ENCODE data around the gene FHOD3. TPM values are rescaled to one million over a fixed set of nuclear protein-coding genes. Genes with fewer than 3 reads are reported as not detected.

FHOD3 gene
- total RNA-seq, 1 experiment from 2014 or later = 2.9 TPM

- BruUV-seq (replicated peaks) = no TSS peak
Observed at GRCh38 chr18:36728345-36728744, 430.8 kb downstream of the FHOD3 start.

GRCh38 chr18:36729197-36729596 is 431.7 kb downstream of the FHOD3 start:
- Mint-ChIP-seq H3K27ac (ENCODE audit: unreplicated experiment) (no peak overlapping the region), H3K36me3 (ENCODE audit: insufficient read depth, unreplicated experiment) (no peaks in the 10 kb centered on the region), H3K27me3 (ENCODE audit: unreplicated experiment) (peaks cover 43% of the 10 kb centered on the region), H3K9me3 (ENCODE audit: low read depth, unreplicated experiment) (no peaks in the 10 kb centered on the region), H3K4me1 (ENCODE audit: low read depth, unreplicated experiment) (no peaks in the 10 kb centered on the region), H3K4me3 (ENCODE audit: low read depth, unreplicated experiment) (no peak overlapping the region)
- no peak for TF ChIP-seq CTCF (IDR thresholded peaks at IDR 0.05; ENCODE audit: unreplicated experiment)
- CTCF ChIA-PET = no interaction called here
- DNase-seq = no peak
- intact Hi-C loops (cut with micrococcal nuclease; ENCODE audit: unreplicated experiment) = no loop called here
- no TSS peak for BruUV-seq (replicated peaks)

More at GRCh38 chr18:36728345-36728744, 430.8 kb downstream of the FHOD3 start:
- no peak for DNase-seq
- H3K36me3 Mint-ChIP-seq (ENCODE audit: insufficient read depth, unreplicated experiment) = no peaks in the 10 kb centered on the region
- CTCF ChIA-PET = no interaction called here
- intact Hi-C loops (cut with micrococcal nuclease; ENCODE audit: unreplicated experiment) = no loop called here
- H3K9me3 Mint-ChIP-seq (ENCODE audit: low read depth, unreplicated experiment) = no peaks in the 10 kb centered on the region
- no peak overlapping the region for H3K4me3 Mint-ChIP-seq (ENCODE audit: low read depth, unreplicated experiment)
- peaks cover 52% of the 10 kb centered on the region for H3K27me3 Mint-ChIP-seq (ENCODE audit: unreplicated experiment)
- no peak overlapping the region for H3K27ac Mint-ChIP-seq (ENCODE audit: unreplicated experiment)
- no peak for TF ChIP-seq CTCF (IDR thresholded peaks at IDR 0.05; ENCODE audit: unreplicated experiment)
- no peaks in the 10 kb centered on the region for H3K4me1 Mint-ChIP-seq (ENCODE audit: low read depth, unreplicated experiment)

GRCh38 chr18:36732264-36732663 is 434.8 kb downstream of the FHOD3 start:
- no TSS peak for BruUV-seq (replicated peaks)
- CTCF ChIA-PET = no interaction called here
- Mint-ChIP-seq H3K36me3 (ENCODE audit: insufficient read depth, unreplicated experiment) (no peaks in the 10 kb centered on the region), H3K9me3 (ENCODE audit: low read depth, unreplicated experiment) (no peaks in the 10 kb centered on the region), H3K27me3 (ENCODE audit: unreplicated experiment) (peaks cover 14% of the 10 kb centered on the region), H3K4me1 (ENCODE audit: low read depth, unreplicated experiment) (no peaks in the 10 kb centered on the region), H3K4me3 (ENCODE audit: low read depth, unreplicated experiment) (no peak overlapping the region), H3K27ac (ENCODE audit: unreplicated experiment) (no peak overlapping the region)
- DNase-seq = no peak
- TF ChIP-seq CTCF (IDR thresholded peaks at IDR 0.05; ENCODE audit: unreplicated experiment) = no peak
- intact Hi-C loops (cut with micrococcal nuclease; ENCODE audit: unreplicated experiment) = no loop called here

GRCh38 chr18:36733150-36733549 is 435.6 kb downstream of the FHOD3 start:
- BruUV-seq (replicated peaks) = no TSS peak
- H3K4me1 Mint-ChIP-seq (ENCODE audit: low read depth, unreplicated experiment) = no peaks in the 10 kb centered on the region
- H3K27ac Mint-ChIP-seq (ENCODE audit: unreplicated experiment) = no peak overlapping the region
- CTCF ChIA-PET = interaction anchor here (0.7 kb wide), 1 partner anchor 13 kb away, joined by 3 read pairs; no protein-coding TSS in a partner anchor
- no peak for TF ChIP-seq CTCF (IDR thresholded peaks at IDR 0.05; ENCODE audit: unreplicated experiment)
- H3K9me3 Mint-ChIP-seq (ENCODE audit: low read depth, unreplicated experiment) = no peaks in the 10 kb centered on the region
- H3K4me3 Mint-ChIP-seq (ENCODE audit: low read depth, unreplicated experiment) = no peak overlapping the region
- peaks cover 14% of the 10 kb centered on the region for H3K27me3 Mint-ChIP-seq (ENCODE audit: unreplicated experiment)
- intact Hi-C loops (cut with micrococcal nuclease; ENCODE audit: unreplicated experiment) = no loop called here
- no peak for DNase-seq
- H3K36me3 Mint-ChIP-seq (ENCODE audit: insufficient read depth, unreplicated experiment) = no peaks in the 10 kb centered on the region
